GM12865 (cell line): ENCODE data around the gene HSPA12A.

Source experiments
- DNase-seq: peaks from one replicate; pipeline ENCODE4 v3.0.0; 2010; ENCODE audit warnings: low read depth
- H3K4me3 ChIP-seq: 2 replicates; pipeline ENCODE4 v1.5.1; 2011; ENCODE audit warnings: mild to moderate bottlenecking, low read depth, low read length, control low read depth
- CTCF ChIP-seq: IDR thresholded peaks from 2 replicates; pipeline ENCODE4 v1.5.1; 2011; ENCODE audit warnings: low read length, control low read depth, low read depth, inconsistent platforms; ENCODE audit not compliant: insufficient read depth; ENCODE audit errors: missing control alignments

HSPA12A gene

GRCh38 chr10:116629340-116629739 lies 113.0 kb downstream of the HSPA12A start:
- no peak for DNase-seq
- no peak overlapping the region for H3K4me3 ChIP-seq
- TF ChIP-seq CTCF, result no peak

GRCh38 chr10:116627386-116627933 lies 114.9 kb downstream of the HSPA12A start:
- no peak overlapping the region for H3K4me3 ChIP-seq
- no peak for TF ChIP-seq CTCF
- no peak for DNase-seq

DNA sequence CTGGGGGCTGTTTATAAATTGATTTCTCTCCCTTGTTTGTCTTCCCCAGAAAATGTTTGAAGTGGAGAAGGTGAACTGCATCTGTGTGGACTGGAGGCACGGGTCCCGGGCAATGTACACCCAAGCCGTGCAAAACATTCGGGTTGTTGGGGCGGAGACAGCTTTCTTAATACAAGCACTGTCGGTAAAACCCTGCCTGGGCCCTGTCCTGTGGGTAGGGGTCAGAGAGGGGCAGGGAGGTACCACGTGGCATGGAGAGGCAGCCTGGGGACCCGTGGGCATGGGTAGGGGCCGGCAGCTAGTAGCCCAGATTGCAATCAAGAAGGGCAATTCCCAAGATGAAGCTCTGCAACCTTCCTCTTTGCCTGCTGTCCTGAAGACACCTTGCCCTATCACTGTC lies 115.6 kb downstream of the HSPA12A start:
- no peak overlapping the region for H3K4me3 ChIP-seq
- no peak for DNase-seq
- no peak for TF ChIP-seq CTCF

GRCh38 chr10:116625845-116626244 lies 116.5 kb downstream of the HSPA12A start:
- no peak overlapping the region for H3K4me3 ChIP-seq
- no peak for DNase-seq
- TF ChIP-seq CTCF, result no peak

DNA sequence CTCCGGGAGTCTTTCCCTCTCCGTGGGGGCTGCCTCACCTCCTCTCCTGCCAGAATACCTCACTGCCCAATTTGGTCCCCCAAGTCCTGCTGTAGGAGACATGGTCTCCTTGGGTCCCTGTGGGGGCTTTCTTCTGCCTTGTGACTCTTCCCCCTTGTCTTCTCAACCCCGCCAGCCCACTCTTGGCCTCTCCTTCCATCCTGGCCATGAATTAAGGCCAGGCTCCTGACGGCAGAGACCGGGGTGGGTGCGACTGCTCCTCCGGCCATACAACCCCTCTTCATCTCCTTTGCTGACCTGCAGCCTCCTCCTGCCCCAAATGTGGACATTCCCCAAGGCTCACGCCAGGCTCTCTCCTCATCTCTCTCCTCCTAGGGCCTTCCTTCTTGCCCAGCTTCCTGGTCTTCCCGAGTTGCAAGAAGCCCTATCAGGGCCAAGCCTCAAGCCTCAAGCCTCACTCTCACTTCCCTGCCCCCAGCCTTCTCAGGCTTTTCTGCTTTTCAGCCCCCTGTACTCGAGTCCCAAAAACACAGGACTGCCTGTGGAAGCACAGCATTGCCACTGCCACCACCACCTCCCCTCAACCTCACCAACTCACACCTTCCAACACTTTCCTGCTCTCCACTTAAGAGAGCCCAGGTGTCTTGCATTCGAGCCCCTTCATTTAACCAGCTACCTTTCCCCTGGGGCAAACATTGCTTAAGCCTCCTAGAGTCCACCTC lies 120.3 kb downstream of the HSPA12A start:
- no peak for TF ChIP-seq CTCF
- no peak overlapping the region for H3K4me3 ChIP-seq
- DNase-seq, result no peak

DNA sequence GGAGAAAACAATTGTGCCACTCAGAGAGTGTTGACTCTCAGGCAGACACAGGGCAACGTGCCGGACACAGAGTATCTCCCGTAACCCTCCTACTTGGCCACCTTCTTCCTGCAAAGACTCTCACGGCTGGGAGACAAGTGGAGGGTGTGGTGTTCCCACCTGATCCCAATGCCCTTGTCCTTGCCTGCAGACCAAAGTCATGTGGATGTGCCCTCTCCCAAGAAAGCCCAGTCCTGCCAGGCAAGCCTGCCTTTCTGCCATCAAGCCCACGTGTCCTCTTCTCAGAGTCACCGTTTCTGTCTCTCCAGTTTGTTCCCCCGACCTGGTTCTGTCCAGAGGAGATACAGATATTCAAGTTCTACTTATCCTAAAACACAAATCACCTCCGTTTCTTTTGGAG lies 120.9 kb downstream of the HSPA12A start:
- DNase-seq, result no peak
- no peak overlapping the region for H3K4me3 ChIP-seq
- no peak for TF ChIP-seq CTCF
